A549 (cell line): Measurements from ENCODE around the gene SCART1.

Experiments used
- CTCF ChIP-seq: fragments of >200 bp; sonication (Bioruptor Twin); formaldehyde crosslinking; IDR thresholded peaks from 3 replicates; pipeline ENCODE4 v1.5.1; 2016
- REST ChIP-seq: fragments of 200-600 bp; sonication (generic); IDR thresholded peaks from 2 replicates; pipeline ENCODE4 v1.6.1; 2016; ENCODE audit warnings: antibody characterized with exemption, mild to moderate bottlenecking, moderate library complexity

- TF ChIP-seq REST = no peak
- no peak for TF ChIP-seq CTCF
Measured at GRCh38 chr10:133465950-133466474, 12.3 kb downstream of the SCART1 start.
